ENCODE results near the gene TSN.
"Not testable (repeated sequence)": the region's sequence is repeated elsewhere in the genome, so short reads cannot be mapped to it uniquely, and the experiment has no call there.

TSN gene

DNA sequence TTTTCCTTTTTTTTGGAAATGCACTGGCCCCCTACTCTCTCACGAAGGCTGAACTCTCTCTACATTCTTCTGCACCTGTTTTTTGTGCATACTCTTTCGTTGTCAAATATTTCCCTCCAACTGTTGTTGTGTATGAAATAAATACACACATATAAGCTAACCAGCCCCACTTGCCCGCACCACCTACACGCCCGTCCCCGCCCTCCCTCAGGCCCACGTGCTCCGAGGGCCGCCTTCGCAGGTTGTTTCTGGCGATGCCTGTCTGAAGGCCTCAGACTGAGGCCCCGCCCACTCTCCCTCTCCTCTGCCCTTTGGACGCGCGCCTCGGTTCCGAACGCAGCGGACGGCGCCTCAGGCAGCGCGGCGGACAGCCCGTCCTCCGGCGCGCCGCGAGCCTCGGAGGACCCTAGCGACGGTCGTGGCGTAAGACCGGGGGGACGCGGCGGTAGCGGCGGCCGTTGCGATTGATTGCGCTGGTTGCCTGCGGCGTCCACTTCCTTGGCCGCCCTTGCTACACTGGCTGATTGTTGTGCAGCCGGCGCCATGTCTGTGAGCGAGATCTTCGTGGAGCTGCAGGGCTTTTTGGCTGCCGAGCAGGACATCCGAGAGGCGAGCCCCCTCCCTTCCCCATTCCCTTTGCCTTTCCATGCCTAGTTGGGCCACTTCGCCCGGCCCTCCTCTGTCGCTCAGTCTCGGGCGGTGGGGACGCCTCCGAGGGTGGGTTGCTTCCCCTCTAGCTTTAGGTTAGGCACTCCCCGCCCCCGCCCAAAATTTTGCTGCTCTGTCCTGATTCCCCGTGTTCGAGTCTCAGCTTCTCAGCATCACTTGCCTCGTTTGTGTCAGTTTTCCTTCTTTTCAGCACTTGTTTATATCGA lies at the start of gene TSN:
TSS of gene TSN (plus strand) at position 415 of the 875 bp plus-strand sequence. CDS start at position 544, 129 bp downstream.
- DNase-seq = peak; percentile 95 to 97

DNA sequence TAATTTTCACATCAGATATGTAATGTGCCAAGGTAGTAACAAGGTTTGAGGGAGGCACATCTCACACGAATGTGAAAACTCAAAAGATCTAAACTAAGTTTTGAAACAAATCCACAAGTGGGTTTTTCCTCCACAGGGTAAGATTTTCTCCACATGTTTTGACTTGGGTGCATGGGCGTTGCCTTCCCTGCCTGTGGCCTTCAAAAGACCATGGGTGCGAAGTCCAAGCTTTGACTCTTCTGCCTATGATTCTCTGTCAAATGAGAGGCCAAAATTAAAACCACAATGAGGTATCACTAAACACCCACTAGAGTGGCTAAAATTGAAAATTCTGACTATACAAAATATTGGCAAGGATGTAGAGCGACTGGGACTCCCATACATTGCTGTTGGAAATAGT lies 49.5 kb upstream of the TSN start:
- no peak for DNase-seq

DNA sequence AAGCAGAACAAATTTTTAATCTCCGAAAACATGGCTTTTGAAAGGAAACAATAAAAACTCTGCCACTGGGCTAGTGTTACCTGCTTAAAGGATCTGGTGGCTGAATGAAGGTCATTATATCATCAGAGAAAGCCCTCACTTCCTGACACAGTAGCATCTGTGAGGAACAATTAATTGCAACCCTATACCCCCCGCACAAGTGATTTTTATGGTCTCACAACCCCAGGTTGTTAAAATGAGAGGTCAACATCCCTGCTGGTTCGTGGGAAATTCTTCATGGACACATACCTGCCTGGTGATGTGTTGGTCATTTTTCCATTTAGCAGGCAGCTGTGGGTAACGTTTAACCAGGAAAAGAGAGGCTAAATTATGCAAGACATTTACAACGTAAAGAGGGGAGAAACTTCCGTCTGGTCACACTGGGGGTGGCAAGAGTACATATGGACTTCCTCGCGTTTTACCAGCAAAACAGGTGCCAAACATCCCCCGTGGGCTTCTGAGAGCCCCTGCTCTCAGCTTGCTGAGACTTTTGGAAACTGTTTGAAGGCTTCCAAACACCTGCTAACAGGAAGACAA lies 48.0 kb upstream of the TSN start:
- no peak for DNase-seq

DNA sequence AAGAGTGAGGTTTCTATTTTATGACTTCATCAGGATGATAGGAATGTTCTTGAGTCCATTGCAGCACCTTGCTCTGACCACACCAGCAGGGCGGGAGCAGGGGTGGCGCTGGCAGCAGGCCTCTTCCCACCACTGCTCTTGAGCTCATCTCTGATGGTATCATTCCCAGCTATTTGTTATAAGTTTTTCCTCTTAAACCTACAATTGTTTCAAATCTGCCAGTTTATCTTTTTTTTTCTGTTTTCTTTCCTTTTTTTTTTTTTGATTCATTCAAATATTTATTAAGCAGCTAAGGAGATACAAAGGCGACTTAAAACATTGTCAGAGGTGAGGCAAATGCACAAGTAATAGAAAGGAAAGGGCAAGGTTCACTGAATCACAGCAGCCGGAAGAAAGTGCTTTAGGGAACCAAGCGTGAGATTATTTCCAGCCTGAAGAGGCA lies 47.5 kb upstream of the TSN start:
- no peak for DNase-seq

DNA sequence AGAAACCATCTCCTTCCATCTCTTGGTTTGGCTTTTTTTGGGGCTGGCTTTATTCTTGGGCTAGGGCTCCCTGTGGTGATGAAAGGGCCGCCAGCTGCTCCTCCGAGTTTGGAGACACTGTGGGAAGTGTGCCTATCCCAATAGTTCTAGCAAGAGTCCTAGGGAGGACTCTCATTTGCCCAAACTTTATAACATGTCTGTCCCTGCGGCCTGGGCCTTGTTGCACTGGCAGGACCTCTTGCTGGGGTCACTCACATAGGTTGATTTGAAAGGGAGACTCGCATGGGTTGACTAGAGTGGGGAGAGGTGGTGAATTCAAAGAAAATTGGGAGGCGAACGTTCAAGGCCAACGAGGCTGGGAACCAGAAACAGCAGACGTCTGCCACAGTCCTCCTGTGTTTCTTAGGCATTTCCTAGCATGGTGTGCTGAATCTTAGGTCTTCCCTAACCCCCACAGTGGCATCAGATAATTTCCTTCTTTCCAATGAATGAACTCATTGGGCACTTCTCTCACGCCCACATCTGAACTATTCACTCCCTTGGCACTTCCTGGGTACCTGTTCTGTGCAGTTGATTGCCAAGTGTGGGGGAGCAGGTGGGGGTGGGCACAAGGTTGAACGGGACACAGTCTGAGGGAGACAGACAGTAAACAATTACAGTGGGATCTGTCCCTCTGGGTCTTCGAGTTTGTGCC lies 45.5 kb upstream of the TSN start:
- no peak for DNase-seq

DNA sequence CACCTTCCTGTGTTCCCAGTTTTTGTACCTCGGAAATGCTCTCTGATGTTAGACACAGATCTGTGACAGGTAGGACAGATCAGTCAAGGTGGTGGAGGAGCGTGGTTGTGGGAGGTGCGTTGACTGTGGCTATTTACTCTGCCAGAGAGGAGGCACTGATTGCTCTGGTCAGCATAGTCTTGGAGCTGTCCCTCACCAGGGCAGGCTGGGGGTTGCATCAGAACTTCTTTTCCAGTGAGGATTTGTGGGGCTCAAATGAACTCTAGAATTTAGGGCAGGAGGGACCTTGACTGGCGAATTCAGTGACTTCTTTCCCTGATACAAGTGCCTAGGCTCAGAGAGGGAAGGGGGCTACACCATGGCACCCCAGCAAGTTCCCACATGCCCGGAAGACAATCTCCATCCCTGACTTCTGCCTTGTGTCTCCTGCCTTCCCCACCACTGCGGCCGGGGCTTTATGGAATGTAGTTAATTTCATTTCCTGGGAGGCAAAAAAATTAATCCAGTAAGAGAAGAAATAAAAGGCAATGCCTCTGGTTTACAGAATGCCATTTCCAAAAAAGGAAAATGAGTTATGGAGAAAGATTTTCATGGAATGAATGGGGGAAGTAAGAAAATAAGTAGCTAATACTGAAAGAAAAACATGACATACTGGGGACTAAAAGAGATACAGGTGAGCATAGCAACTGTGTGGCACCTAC lies 44.8 kb upstream of the TSN start:
- no peak for DNase-seq

DNA sequence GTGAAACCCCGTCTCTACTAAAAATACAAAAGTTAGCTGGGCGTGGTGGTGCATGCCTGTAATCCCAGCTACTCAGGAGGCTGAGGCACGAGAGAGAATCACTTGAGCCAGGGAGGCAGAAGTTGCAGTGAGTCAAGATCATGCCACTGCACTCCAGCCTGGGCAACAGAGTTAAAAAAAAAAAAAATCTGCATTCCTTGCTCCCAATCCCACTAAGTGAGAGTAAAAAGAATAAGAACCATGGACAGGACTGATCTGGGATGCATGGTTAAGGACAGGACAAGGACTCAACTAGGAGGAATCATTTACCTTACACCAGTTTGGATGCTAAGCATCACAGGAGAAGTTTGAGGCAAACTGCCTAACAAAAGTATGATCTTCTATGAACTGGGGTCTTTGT lies 44.0 kb upstream of the TSN start:
- not testable (repeated sequence) for DNase-seq

DNA sequence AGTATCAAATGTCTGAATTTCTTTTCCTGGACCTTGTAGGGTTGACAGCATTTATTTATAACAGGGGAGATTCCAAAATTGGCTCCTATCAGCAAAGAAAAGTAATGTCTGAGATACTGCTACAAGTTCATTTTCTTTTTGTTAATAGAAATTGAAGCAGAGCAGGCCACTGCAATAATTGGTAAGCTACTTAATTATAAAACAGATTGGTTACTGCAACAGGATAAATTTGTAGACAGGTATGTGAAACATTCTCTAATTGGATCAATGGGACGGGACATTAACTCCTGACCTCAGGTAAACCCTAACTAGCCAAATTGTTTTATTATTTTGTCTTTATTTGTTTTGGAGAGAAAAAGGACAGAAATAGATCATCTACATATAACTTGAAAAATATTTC lies 39.3 kb upstream of the TSN start:
- DNase-seq = no peak

DNA sequence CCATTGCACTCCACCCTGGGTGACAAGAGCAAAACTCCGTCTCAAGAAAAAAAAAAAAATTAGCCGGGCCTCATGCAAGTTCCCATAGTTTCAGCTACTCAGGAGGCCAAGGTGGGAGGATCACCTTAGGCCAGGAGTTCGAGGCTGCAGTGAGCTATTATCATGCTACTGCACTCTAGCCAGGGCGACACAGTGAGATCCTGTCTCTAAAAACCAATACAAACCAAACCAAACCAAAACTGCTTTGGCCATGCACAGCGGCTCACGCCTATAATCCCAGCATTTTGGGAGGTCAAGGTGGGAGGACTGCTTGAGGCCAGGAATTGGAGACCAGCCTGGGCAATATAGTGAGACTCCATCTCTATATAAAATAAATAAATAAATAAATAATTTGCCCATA lies 37.9 kb upstream of the TSN start:
- DNase-seq = no peak

DNA sequence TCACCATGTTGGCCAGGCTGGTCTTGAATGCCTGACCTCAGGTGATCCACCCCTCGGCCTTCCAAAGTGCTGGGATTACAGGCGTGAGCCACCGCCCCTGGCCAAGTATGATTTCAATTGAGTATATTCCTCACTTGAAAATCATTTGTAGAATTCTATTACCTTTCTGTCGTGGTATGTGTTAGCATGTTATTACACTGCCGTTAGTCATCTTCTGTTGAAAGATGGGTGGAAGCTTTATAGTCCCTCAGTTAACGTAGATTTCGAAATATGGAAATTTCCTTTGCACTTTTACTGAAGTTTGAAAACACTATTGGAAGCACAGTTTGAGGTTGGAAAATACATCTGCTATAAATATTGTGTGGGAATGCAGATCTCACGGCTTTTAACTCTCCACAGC lies 33.5 kb upstream of the TSN start:
- no peak for DNase-seq

DNA sequence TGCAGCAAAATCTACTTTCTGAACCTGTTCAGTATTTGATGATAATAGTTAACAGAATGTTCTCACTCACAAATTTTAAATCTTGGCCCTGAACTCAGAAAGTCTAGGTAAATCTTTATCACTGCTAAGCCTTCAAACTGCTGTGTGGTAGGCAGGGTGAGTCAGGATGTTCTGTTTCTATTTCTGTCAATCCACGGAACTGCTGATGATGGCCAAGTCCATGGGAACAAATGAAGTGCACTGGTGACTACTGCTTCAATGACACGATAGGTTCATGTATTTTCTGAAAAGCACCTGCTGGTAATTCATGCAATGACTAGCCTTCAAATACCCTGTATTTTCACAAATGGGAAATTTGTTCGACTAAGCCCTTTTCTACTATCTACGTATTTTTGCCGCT lies 33.0 kb upstream of the TSN start:
- no peak for DNase-seq

DNA sequence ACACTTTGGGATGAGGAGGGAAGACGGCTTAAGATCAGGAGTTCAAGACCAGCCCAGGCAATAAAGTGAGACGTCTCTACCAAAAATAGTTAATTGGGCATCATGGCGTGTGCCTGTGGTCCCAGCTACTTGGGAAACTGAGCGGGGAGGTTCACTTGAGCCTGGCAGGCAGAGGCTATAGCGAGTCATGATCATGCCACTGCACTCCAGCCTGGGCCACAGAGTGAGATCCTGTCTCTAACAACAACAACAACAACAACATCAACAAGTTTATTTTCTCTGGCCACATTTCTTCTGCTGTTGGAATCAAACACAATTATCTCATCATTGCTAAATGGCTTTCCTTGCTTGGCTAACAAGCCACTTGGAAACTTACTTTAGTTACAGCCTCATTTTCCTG lies 32.1 kb upstream of the TSN start:
- DNase-seq = no peak

DNA sequence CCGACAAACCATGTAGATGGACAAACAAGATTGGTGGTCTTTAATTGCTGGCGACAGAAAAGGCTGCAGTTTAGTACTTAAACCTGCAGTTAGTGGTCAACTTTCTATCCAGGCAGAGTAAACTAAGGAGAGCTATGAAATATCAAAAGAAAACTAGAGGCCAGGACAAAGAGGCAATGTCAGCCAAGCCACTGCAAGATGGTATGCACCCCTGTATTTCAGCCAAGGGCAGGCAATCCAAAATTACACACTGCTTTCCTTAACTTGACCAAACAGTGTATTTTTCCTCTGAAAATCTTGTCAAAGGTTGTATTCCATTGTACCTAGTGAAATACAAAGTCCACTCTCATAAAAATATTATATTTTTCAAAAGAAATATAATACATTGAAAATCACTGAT lies 28.1 kb upstream of the TSN start:
- no peak for DNase-seq

DNA sequence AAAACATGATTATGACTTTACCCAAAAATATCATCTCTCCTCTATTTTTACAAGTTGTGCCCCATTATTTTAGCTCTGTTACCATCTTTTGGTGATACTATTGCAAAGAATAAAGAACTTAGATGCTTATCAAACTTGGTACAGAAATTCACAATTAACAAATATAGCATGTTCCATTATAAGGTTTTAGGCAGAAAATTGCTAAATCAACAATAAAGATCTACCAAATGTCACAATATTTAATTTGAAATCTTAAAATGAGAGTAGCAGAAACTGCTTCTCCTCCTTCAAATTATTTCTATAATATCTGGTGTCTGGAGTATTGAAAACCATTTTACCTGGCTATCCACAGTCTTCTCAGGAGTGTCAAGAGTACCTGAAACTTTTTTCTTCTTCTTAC lies 27.5 kb upstream of the TSN start:
- no peak for DNase-seq

DNA sequence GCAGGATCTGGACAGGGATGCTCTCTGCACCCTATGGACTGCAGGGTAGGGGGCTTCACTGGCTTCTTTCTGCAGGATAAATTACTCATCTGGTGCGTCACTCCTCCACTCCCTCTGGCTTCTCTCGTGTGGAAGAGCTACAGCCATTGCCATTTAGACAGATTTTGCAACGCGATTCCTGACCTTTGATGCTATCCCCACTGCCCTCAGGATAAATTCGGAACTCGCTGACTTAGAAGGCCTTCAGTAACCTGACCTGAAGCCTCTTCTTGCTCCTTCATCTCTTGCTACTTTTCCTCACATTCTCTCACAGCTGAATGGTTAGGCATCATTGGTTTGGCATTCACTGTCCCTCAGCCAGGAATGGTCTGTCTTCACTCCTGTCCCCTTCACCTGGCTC lies 24.1 kb upstream of the TSN start:
- DNase-seq = no peak

DNA sequence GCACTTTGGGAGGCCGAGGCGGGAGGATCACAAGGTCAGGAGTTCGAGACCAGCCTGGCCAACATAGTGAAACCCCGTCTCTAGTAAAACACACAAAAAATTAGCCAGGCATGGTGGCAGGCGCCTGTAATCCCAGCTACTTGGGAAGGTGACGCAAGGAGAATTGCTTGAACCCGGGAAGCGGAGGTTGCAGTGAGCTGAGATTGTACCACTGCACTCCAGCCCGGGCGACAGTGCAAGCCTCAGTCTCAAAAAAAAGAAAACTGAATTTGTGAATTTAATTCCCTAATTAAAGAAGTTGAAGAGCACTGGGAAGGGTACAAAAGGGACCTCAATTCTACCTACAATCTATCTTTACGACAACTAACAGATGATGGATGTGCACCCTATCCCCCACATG lies 20.9 kb upstream of the TSN start:
- DNase-seq = not testable (repeated sequence)

DNA sequence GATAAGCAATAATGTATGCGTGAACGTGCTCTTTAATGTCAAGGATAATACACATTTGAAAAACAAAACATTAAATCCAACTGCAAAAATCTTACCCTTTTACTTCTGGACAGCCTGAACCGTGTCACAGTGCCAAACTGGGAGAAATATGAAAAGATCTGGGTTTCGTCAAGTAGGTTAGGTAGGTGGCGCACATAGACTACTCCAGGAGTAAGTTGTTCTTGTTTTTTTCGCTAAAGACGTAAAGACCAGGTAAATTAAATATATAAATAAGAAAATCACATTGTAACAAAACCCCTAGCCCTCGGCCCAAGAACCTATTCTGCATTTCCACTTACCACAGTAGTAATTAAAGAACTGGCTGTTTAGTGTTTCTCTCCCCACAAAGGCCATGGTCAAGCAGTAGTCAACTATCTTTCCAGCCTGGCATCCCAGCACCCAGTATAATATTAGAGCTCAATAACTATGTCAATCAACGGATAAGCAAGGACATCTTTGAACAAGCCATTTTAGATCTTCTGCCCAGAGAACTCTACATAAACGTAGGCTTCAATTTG lies 19.9 kb upstream of the TSN start:
- DNase-seq = peak; percentile 50 to 52

DNA sequence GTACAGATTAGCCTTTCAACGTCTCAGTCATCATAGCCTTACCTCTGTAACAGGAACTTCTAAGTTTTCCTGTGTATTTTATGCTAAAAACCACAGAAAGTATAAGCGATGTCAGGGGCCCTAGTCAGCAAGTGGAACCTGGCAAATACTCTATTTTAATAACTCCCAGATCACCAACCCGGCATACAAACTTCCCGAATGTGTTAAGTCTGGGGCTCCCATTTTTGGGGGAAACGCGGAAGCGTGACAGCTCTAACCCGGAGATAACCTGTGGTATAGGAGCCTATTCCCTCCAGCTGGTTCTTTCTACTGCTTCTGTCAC lies 19.4 kb upstream of the TSN start:
- DNase-seq = no peak

DNA sequence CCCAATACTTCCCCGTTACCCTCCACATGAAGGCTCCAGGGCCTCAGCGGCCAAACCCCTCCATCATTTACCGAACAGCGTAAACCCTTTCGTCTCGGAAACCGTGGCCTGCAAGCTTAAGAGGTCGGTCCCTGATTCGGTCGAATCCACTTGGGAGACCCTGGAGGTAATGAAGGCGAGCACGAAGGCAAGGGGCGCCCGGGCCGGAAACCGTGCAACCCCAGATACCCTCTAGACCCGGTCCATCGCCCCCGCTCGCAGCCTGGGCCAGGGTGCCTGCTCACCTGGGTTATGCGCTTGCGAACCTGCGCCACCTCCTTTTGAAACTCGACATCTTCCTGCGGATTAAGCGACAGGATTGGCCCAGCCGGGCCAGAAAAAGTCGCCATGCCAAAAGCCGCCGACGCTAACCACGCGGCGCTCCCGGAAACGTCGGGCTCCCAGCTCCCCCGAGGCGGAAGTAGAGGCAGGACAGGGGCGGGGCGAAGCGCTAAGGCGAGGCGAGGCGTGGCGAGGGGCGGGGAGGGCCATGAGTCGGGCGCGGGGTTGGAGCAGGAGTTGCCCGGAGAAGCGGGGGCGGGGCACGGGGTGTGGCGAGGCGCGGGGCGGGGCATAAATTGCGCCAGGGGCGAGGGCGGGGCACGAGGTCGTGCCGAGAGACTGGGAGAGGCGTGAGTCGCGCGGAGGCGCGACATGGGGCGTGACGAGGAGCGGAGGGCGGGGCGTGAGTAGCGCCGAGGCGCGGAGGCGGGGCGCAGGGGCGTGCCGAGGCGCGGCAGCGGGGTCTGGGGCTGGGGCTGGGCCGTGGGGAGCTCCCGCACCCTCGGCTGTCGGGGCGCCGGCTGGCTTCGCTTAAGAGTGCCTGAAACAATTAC lies 18.8 kb upstream of the TSN start, which contains the start of gene NIFK:
TSS of gene NIFK (minus strand) at position 414 of the 875 bp plus-strand sequence. CDS start at position 389, 25 bp downstream.
- peak; percentile 93 to 96 for DNase-seq

DNA sequence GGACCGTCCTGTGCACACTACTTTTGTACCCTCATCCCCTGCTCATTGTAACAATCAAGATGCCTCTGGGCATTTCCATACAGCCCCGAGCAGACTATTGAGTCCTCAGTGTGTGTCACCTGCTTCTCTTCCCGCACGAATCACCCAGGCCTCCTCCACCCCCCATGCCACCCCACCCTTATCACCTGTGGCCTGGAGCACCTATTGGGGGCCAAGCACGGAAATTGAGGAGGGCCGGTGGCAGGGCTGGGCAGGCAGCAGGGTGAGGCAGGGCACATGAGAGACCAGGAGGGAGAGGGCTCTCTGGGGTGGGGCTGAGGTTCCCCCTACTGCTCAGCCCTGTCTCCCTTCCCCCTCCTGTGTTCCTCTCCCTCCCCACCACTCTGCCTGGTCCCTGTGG lies 14.5 kb upstream of the TSN start:
- no peak for DNase-seq

DNA sequence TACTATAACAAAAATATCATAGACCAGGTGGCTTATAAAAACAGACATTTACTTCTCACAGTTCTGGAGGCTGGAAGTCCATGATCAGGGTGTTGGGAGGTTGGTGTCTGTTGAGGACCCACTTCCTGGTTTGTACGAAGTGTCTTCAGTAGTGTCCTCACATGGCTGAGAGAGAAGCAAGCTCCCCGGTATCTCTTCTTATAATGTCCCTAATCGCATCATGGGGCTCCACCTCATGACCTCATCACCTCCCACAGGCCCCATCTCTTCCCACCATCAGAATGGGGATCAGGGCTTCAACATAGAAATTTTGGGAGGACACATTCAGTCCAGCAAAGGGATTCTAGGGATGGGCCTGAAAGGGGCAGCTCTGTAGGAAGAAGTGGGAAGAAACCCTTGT lies 14.0 kb upstream of the TSN start:
- DNase-seq = no peak

DNA sequence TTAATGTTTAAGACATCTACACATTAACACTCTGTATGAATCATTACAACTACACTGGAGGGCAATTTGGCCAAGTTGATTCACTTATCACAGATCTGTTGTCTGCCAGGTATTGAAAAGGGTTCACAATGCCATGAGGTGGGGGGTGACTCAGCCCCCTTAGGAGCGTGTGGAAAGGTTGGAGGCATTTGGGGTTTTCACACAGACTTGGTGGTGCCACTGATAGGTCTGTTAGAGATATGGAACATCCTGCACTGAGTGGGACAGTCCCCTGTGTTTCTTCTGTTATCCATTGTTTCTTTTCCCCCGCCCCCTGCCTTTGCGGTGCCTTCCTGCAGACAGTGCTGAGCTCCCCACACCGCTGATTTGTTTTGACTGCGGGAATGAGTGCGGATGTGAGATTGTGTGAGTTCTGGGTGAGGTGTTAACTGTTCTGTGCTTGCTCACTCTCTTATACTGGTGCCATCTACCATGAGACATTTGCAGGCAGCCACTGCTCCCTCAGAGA lies 9.3 kb upstream of the TSN start:
- DNase-seq = no peak
